ENCODE data around the gene FBF1.

The FBF1 gene

DNA sequence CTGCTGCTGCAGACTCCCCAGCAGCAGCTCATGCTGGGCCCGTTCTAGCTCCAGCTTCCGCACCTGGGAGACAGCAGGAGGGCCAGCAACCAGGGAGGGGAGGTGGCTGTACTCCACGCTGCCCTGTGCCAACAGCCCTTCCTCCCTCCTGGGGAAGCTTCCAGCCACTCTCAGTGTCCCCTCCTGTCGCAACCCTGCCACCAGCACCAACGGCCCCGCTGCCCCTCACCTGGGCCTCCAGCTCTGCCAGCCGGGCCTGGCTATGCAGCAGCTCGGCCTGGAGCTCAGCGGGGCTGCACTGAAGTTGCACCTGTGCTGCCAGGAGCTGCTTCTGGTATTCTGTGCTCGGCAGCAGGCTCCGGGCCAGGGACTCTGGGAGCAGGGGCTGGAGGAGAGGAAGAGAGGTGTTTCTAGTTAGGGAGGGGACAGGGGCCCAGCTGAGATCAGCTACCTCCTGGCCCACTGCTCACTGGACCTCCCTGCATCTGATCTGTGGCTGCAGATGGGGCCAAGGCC, 20.7 kb downstream of the FBF1 start:
- H3K4me3 ChIP-seq (ENCODE audit: low read depth, low read length), result no peak overlapping the region
- H3K27ac ChIP-seq, result no peak overlapping the region
- in situ Hi-C loops (cut with HindIII; ENCODE audit: low pct_ligation_motif_present, low sequenced_read_pairs), result no loop called here
- no peaks in the 10 kb centered on the region for H3K36me3 ChIP-seq (replicated peaks)
- no peaks in the 10 kb centered on the region for H3K27me3 ChIP-seq (replicated peaks)
- no peak for DNase-seq
- TF ChIP-seq, protein P1, sequence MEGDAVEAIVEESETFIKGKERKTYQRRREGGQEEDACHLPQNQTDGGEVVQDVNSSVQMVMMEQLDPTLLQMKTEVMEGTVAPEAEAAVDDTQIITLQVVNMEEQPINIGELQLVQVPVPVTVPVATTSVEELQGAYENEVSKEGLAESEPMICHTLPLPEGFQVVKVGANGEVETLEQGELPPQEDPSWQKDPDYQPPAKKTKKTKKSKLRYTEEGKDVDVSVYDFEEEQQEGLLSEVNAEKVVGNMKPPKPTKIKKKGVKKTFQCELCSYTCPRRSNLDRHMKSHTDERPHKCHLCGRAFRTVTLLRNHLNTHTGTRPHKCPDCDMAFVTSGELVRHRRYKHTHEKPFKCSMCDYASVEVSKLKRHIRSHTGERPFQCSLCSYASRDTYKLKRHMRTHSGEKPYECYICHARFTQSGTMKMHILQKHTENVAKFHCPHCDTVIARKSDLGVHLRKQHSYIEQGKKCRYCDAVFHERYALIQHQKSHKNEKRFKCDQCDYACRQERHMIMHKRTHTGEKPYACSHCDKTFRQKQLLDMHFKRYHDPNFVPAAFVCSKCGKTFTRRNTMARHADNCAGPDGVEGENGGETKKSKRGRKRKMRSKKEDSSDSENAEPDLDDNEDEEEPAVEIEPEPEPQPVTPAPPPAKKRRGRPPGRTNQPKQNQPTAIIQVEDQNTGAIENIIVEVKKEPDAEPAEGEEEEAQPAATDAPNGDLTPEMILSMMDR (IDR thresholded peaks at IDR 0.05; ENCODE audit: low read depth, low read length, missing control alignments), result no peak

DNA sequence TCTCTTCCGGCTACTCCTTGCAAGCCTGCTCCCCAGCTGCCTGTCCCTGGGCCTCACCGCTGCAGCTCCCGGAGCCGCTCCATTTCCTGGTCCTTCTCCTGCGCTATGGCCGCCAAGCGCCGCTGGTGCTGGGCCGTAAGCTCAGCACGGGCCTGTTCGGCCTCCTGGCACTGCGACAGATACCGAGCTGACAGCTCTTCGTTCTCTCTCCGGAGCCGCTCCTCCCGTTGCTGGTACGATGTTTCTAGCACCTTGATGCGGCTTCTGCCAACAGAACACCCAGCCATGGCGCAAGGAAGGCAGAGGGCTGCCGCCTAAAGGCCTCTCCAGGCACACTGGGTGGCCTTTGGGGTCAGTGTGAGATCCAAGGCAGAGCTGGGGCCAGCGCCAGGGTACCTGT, 21.2 kb downstream of the FBF1 start:
- no peaks in the 10 kb centered on the region for H3K36me3 ChIP-seq (replicated peaks)
- no peak overlapping the region for H3K4me3 ChIP-seq (ENCODE audit: low read depth, low read length)
- DNase-seq, result no peak
- no peak overlapping the region for H3K27ac ChIP-seq
- H3K27me3 ChIP-seq (replicated peaks), result no peaks in the 10 kb centered on the region
- in situ Hi-C loops (cut with HindIII; ENCODE audit: low pct_ligation_motif_present, low sequenced_read_pairs), result no loop called here
- TF ChIP-seq, protein P1 (IDR thresholded peaks at IDR 0.05; ENCODE audit: low read depth, low read length, missing control alignments), result no peak

DNA sequence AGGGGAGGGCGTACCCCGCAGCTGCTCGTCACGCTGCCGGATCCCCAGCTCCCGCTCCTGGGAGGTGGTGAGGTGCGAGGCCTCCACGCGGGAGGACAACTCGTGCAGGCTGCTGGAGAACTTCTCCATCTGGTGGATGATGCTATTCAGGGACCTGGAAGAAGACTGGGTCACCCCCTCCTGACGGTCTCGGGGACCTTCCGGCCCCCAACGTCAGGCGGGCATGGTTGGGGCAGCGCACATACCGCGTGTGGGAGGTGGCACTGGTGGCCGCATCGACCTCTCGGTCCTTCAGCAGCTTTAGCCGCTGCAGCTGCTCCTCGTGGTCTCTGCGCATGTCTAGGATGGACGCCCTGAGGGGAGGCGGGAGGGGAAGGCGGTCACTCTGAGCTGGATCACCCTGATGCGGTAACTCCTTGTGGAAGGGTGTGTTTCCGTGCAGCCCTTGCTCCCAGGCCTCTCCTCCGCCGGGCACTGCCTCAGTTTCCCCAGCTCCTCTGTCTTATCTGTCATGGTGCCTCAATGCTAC, 22.9 kb downstream of the FBF1 start:
- H3K36me3 ChIP-seq (replicated peaks), result no peaks in the 10 kb centered on the region

DNA sequence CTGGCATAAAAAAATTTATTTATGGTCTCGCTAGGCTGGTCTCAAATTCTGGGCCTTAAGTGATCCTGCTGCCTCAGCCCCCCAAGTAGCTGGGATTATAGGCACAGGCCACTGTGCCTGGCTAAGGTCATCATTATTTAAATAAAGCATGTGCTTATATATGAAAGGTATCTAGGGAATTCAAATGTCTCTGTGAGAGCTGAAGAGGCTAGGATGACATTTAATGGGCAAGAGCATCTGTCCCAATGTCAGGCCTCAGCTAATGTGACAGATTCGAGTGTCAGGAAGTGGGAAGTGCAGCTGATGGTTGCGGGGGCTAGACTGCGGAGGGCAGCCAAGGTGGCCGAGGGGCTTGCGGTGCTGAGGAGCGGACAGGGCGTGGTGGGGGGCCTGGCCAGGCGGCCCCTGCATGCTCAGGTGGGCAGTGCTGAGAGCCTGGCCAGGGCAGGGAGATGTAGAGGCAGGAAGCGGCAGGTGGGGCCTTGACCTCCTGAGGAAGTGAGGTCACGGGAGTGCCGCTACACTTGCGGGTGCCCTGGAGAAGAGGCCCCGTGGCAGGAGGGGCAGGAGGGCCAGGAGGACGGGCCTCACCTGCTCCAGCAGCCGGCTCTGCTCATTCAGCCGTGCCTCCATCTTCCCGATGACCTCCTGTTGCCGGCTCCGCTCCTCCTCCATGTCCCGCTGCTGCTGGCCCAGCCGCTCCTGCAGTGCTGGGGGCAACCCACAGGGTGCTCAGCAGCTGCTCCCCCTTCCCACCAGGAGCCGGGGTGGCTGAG, 23.5 kb downstream of the FBF1 start:
- in situ Hi-C loops (cut with HindIII; ENCODE audit: low pct_ligation_motif_present, low sequenced_read_pairs), result no loop called here
- no peaks in the 10 kb centered on the region for H3K36me3 ChIP-seq (replicated peaks)
- TF ChIP-seq, protein P1 (IDR thresholded peaks at IDR 0.05; ENCODE audit: low read depth, low read length, missing control alignments), result no peak
- no peak overlapping the region for H3K27ac ChIP-seq
- no peak overlapping the region for H3K4me3 ChIP-seq (ENCODE audit: low read depth, low read length)
- no peak for DNase-seq
- H3K27me3 ChIP-seq (replicated peaks), result no peaks in the 10 kb centered on the region

More for the DNA sequence above, 22.9 kb downstream of the FBF1 start:
- TF ChIP-seq, protein P1 (IDR thresholded peaks at IDR 0.05; ENCODE audit: low read depth, low read length, missing control alignments), result no peak
- Histone ChIP-seq H3K27ac (no peak overlapping the region), H3K27me3 (replicated peaks) (no peaks in the 10 kb centered on the region), H3K4me3 (ENCODE audit: low read depth, low read length) (no peak overlapping the region)
- no peak for DNase-seq
- in situ Hi-C loops (cut with HindIII; ENCODE audit: low pct_ligation_motif_present, low sequenced_read_pairs), result no loop called here

DNA sequence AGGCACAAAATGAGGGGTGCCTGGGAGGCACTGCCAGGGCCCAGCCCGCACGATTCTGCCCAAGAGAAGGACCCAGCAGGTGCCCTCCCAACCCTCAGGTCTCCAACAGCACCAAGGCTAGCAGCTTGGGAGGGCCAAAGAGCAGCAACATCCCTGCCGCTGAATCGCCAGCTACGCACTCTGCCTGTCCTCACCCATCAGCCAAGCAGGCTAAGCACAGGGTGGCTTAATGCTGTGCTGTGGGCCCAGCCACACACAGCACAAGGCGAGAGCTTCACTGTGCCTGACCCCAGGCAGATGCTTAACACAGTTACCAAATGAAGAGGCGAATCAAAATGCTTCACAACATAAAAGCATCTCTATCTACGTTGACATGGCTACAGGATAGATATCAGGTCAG, 25.6 kb downstream of the FBF1 start:
- TF ChIP-seq, protein P1 (IDR thresholded peaks at IDR 0.05; ENCODE audit: low read depth, low read length, missing control alignments), result no peak
- H3K27ac ChIP-seq, result no peak overlapping the region
- H3K36me3 ChIP-seq (replicated peaks), result no peaks in the 10 kb centered on the region
- H3K4me3 ChIP-seq (ENCODE audit: low read depth, low read length), result no peak overlapping the region
- in situ Hi-C loops (cut with HindIII; ENCODE audit: low pct_ligation_motif_present, low sequenced_read_pairs), result no loop called here
- H3K27me3 ChIP-seq (replicated peaks), result no peaks in the 10 kb centered on the region
- DNase-seq, result no peak

All from brain microvascular endothelial cell (primary cell).